CD4-positive, alpha-beta T cell treated with Interleukin-4 for 1 hour (primary cell): ENCODE measurements around the gene FHOD3.
"Not testable (repeated sequence)": the region's sequence is repeated elsewhere in the genome, so short reads cannot be mapped to it uniquely, and the experiment has no call there.

Experiments used
- DNase-seq, 2 donors: peaks; one replicate each; pipeline ENCODE4 v3.0.0-alpha.2; 2020 to 2022

Gene FHOD3

GRCh38 chr18:36680042-36680441 is 382.5 kb downstream of the FHOD3 start:
- no peak for DNase-seq

GRCh38 chr18:36685580-36685979 is 388.1 kb downstream of the FHOD3 start:
- no peak for DNase-seq

- DNase-seq: peak in 1 of 2 donors; percentile 34
These were observed 390.8 kb downstream of the FHOD3 start for GRCh38 chr18:36688020-36688965.

GRCh38 chr18:36692371-36692770 is 394.9 kb downstream of the FHOD3 start:
- DNase-seq: no peak

GRCh38 chr18:36692921-36693332 is 395.4 kb downstream of the FHOD3 start:
- DNase-seq: no peak

GRCh38 chr18:36693931-36694620 is 396.6 kb downstream of the FHOD3 start:
- DNase-seq: no peak

GRCh38 chr18:36695806-36696205 is 398.3 kb downstream of the FHOD3 start:
- DNase-seq: no peak

GRCh38 chr18:36697905-36698304 is 400.4 kb downstream of the FHOD3 start:
- DNase-seq: no peak

- DNase-seq: no peak
These were observed 403.4 kb downstream of the FHOD3 start for GRCh38 chr18:36700955-36701354.

- DNase-seq: no peak
These were observed 405.0 kb downstream of the FHOD3 start for GRCh38 chr18:36702401-36703013.

- no peak for DNase-seq
These were observed 406.6 kb downstream of the FHOD3 start for GRCh38 chr18:36704156-36704555.

- DNase-seq: no peak
These were observed 408.8 kb downstream of the FHOD3 start for GRCh38 chr18:36706134-36706881.

GRCh38 chr18:36708366-36708765 is 410.9 kb downstream of the FHOD3 start:
- no peak for DNase-seq

- DNase-seq: no peak
These were observed 411.8 kb downstream of the FHOD3 start for GRCh38 chr18:36709315-36709714.

- DNase-seq: no peak
These were observed 413.7 kb downstream of the FHOD3 start for GRCh38 chr18:36711014-36711725.

- no peak for DNase-seq
These were observed 414.4 kb downstream of the FHOD3 start for GRCh38 chr18:36711813-36712444.

GRCh38 chr18:36714476-36714875 is 417.0 kb downstream of the FHOD3 start:
- no peak for DNase-seq

GRCh38 chr18:36717422-36718110 is 420.1 kb downstream of the FHOD3 start:
- DNase-seq: no peak

GRCh38 chr18:36718705-36719328 is 421.3 kb downstream of the FHOD3 start:
- no peak for DNase-seq

GRCh38 chr18:36719630-36720029 is 422.1 kb downstream of the FHOD3 start:
- no peak for DNase-seq

- DNase-seq: not testable (repeated sequence)
These were observed 423.8 kb downstream of the FHOD3 start for GRCh38 chr18:36721351-36721750.
